Measurements from ENCODE around the gene AOAH.

The AOAH gene

GRCh38 chr7:36653663-36654355 lies 70.5 kb downstream of the AOAH start:
- TF ChIP-seq ESRRG (CRISPR knock-in tag; IDR thresholded peaks at IDR 0.05) (no peak), RARB (CRISPR knock-in tag; IDR thresholded peaks at IDR 0.05) (no peak), ZNF8 (CRISPR knock-in tag; IDR thresholded peaks at IDR 0.05) (no peak), ZNF70 (CRISPR knock-in tag; IDR thresholded peaks at IDR 0.05) (no peak)
- ATAC-seq = no peak

DNA sequence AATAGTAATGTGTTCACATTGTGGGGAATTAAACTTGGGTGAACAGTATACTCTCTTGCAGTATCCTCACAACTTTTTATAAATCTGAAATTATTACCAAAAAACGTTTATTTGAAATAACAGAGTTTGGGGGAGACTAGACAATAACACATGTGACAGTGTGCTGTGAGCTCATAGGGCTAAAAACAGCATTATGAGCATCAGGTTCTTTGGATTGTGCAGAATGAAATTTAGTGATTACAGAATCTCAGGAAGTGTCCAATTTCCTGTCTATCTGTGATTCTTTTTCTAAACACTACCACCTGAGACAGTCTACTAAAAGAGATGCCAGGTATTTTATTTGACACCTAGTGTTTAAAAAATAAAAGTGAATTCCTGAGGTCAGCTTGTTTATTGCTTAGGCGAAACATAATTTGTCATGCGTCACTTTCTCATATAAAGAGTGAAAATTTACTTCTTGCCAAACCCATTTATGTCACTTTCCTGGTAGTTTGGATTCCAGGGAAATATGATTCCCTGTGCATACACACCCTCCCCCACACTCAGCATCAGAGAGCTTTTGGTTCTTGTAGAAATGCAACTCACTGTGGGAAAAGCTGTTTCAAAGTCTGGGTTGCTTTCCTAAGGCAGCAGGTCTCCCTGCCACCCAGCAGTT lies 71.2 kb downstream of the AOAH start:
- no peak for ATAC-seq
- TF ChIP-seq CREB5 (CRISPR knock-in tag; IDR thresholded peaks at IDR 0.05; ENCODE audit: low read depth) (no peak), POU6F1 (CRISPR knock-in tag; IDR thresholded peaks at IDR 0.05; ENCODE audit: borderline replicate concordance, low read depth) (no peak), RARB (CRISPR knock-in tag; IDR thresholded peaks at IDR 0.05) (no peak), ZNF70 (CRISPR knock-in tag; IDR thresholded peaks at IDR 0.05) (no peak), PPARA (CRISPR knock-in tag; IDR thresholded peaks at IDR 0.05; ENCODE audit: borderline replicate concordance) (no peak), ZNF565 (CRISPR knock-in tag; conservative IDR thresholded peaks at IDR 0.05; ENCODE audit: low read depth) (no peak), BACH2 (CRISPR knock-in tag; IDR thresholded peaks at IDR 0.05; ENCODE audit: borderline replicate concordance) (no peak), ISL1 (CRISPR knock-in tag; IDR thresholded peaks at IDR 0.05) (no peak), ZFP30 (CRISPR knock-in tag; IDR thresholded peaks at IDR 0.05) (no peak), CSDC2 (CRISPR knock-in tag; IDR thresholded peaks at IDR 0.05) (no peak)
- TF ChIP-seq, protein P1, sequence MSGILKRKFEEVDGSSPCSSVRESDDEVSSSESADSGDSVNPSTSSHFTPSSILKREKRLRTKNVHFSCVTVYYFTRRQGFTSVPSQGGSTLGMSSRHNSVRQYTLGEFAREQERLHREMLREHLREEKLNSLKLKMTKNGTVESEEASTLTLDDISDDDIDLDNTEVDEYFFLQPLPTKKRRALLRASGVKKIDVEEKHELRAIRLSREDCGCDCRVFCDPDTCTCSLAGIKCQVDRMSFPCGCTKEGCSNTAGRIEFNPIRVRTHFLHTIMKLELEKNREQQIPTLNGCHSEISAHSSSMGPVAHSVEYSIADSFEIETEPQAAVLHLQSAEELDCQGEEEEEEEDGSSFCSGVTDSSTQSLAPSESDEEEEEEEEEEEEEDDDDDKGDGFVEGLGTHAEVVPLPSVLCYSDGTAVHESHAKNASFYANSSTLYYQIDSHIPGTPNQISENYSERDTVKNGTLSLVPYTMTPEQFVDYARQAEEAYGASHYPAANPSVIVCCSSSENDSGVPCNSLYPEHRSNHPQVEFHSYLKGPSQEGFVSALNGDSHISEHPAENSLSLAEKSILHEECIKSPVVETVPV (CRISPR knock-in tag; IDR thresholded peaks at IDR 0.05) = no peak
- TF ChIP-seq, protein P2, sequence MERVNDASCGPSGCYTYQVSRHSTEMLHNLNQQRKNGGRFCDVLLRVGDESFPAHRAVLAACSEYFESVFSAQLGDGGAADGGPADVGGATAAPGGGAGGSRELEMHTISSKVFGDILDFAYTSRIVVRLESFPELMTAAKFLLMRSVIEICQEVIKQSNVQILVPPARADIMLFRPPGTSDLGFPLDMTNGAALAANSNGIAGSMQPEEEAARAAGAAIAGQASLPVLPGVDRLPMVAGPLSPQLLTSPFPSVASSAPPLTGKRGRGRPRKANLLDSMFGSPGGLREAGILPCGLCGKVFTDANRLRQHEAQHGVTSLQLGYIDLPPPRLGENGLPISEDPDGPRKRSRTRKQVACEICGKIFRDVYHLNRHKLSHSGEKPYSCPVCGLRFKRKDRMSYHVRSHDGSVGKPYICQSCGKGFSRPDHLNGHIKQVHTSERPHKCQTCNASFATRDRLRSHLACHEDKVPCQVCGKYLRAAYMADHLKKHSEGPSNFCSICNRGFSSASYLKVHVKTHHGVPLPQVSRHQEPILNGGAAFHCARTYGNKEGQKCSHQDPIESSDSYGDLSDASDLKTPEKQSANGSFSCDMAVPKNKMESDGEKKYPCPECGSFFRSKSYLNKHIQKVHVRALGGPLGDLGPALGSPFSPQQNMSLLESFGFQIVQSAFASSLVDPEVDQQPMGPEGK (CRISPR knock-in tag; IDR thresholded peaks at IDR 0.05; ENCODE audit: borderline replicate concordance) = no peak

GRCh38 chr7:36652431-36652830 lies 71.9 kb downstream of the AOAH start:
- ATAC-seq = no peak
- TF ChIP-seq PPARA (CRISPR knock-in tag; IDR thresholded peaks at IDR 0.05; ENCODE audit: borderline replicate concordance) (no peak), ZC3H10 (CRISPR knock-in tag; IDR thresholded peaks at IDR 0.05) (no peak), ARNTL (CRISPR knock-in tag; IDR thresholded peaks at IDR 0.05; ENCODE audit: borderline replicate concordance, low read depth) (no peak), OSR1 (CRISPR knock-in tag; IDR thresholded peaks at IDR 0.05) (no peak), TCF4 (CRISPR knock-in tag; IDR thresholded peaks at IDR 0.05; ENCODE audit: borderline replicate concordance) (no peak)
- TF ChIP-seq, protein P1 (CRISPR knock-in tag; IDR thresholded peaks at IDR 0.05) = no peak
- TF ChIP-seq, protein P2 (CRISPR knock-in tag; IDR thresholded peaks at IDR 0.05; ENCODE audit: borderline replicate concordance) = no peak

Measured in SK-N-SH treated with all-trans-retinoic acid at 6 μM for 48 hours (cell line).